B cell (primary cell): ENCODE measurements around the gene PAK4. TPM values are rescaled to one million over a fixed set of nuclear protein-coding genes. Genes with fewer than 3 reads are reported as not detected.

ENCODE experiments used
- ATAC-seq: fragments of 200-7000 bp; cut with Tn5 transposase; one replicate; pipeline ENCODE4 v1.10.0; 2021; ENCODE audit warnings: low read depth, mild to moderate bottlenecking, moderate number of reproducible peaks, moderate library complexity
- CTCF ChIA-PET: fragments of 350-600 bp; sonication (Branson Sonifier 250); formaldehyde crosslinking; loops from one replicate; lab custom pipeline; 2021; ENCODE audit warnings: antibody characterized with exemption, inconsistent platforms; lab: Charles Lee
- POLR2A ChIA-PET: fragments of 350-600 bp; sonication (Branson Sonifier 250); formaldehyde crosslinking; loops from one replicate; lab custom pipeline; 2021; ENCODE audit warnings: antibody characterized with exemption; lab: Charles Lee
- DNase-seq: peaks from one replicate; pipeline ENCODE4 v3.0.0; 2013
- H2AFZ ChIP-seq: 2 replicates; pipeline ENCODE4 v1.6.1; 2012; ENCODE audit warnings: mild to moderate bottlenecking, low read depth, low read length; ENCODE audit not compliant: insufficient read depth, poor library complexity, severe bottlenecking
- H3K27ac ChIP-seq, 2 donors: 1 replicate in 1 of 2; 2 replicates in 1 of 2; pipeline ENCODE4 v1.5.1; 2012 to 2013; ENCODE audit warnings: low read length in 2 of 2, mild to moderate bottlenecking in 2 of 2, moderate library complexity in 1 of 2
- H3K27me3 ChIP-seq, 4 experiments: fragments of 200-600 bp in 1 of 4; sonication (generic) in 1 of 4; replicated peaks in 1 of 4; 1 replicate in 2 of 4; 2 replicates in 2 of 4; pipeline versions ENCODE4 v1.6.1 to v1.7.0; 2013 to 2016; ENCODE audit warnings: low read length in 3 of 4, mild to moderate bottlenecking in 2 of 4, mixed read lengths in 1 of 4, moderate library complexity in 1 of 4; ENCODE audit not compliant: insufficient read depth in 4 of 4, control insufficient read depth in 3 of 4; ENCODE audit errors: control extremely low read depth in 1 of 4
- H3K36me3 ChIP-seq, 2 experiments: replicated peaks in 1 of 2; 1 replicate in 1 of 2; 2 replicates in 1 of 2; pipeline versions ENCODE4 v1.6.1 to v1.7.1; 2013; ENCODE audit warnings: low read length in 1 of 2; ENCODE audit not compliant: insufficient read depth in 2 of 2, control insufficient read depth in 1 of 2; ENCODE audit errors: control extremely low read depth in 1 of 2, extremely low read depth in 1 of 2
- H3K4me1 ChIP-seq, 2 donors: fragments of 200-600 bp in 1 of 2; sonication (generic) in 1 of 2; 1 replicate in 1 of 2; 2 replicates in 1 of 2; pipeline versions ENCODE4 v1.5.1 to v1.6.1; 2013 to 2017; ENCODE audit warnings: low read length in 2 of 2; ENCODE audit not compliant: control insufficient read depth in 2 of 2, insufficient read depth in 2 of 2
- H3K4me2 ChIP-seq: replicated peaks from 2 replicates; pipeline ENCODE3; 2012; ENCODE audit warnings: mild to moderate bottlenecking, low read depth, low read length; ENCODE audit not compliant: poor library complexity, severe bottlenecking
- H3K4me3 ChIP-seq, 5 experiments: fragments of 200-600 bp in 1 of 5; sonication (generic) in 1 of 5; 1 replicate in 3 of 5; 2 replicates in 2 of 5; pipeline versions ENCODE4 v1.5.1 to v1.7.0; 2011 to 2016; ENCODE audit warnings: low read length in 4 of 5, mild to moderate bottlenecking in 4 of 5, low read depth in 2 of 5, control low read depth in 1 of 5, moderate library complexity in 1 of 5; ENCODE audit not compliant: insufficient read depth in 1 of 5; ENCODE audit errors: control extremely low read depth in 1 of 5, extremely low read depth in 1 of 5
- H3K79me2 ChIP-seq: fragments of 200-600 bp; sonication (generic); one replicate; pipeline ENCODE4 v1.6.0; 2016; ENCODE audit warnings: low read length; ENCODE audit not compliant: control insufficient read depth, insufficient read depth
- H3K9ac ChIP-seq: fragments of 200-600 bp; sonication (generic); 2 replicates; pipeline ENCODE4 v1.6.1; 2017; ENCODE audit warnings: mild to moderate bottlenecking, low read length, moderate library complexity
- H3K9me3 ChIP-seq, 3 donors: one replicate each; pipeline versions ENCODE4 v1.6.1 to v1.7.1; 2013; ENCODE audit warnings: low read length in 2 of 3; ENCODE audit not compliant: control insufficient read depth in 2 of 3, insufficient read depth in 1 of 3; ENCODE audit errors: control extremely low read depth in 1 of 3
- H4K20me1 ChIP-seq: 2 replicates; pipeline ENCODE4 v1.6.0; 2012; ENCODE audit warnings: mild to moderate bottlenecking, low read length; ENCODE audit not compliant: insufficient read depth, control insufficient read depth, poor library complexity, severe bottlenecking
- H3K27ac Mint-ChIP-seq: one replicate; pipeline ENCODE4 v1.8.0; 2021; ENCODE audit warnings: mixed read lengths
- H3K27me3 Mint-ChIP-seq: one replicate; pipeline ENCODE4 v1.8.0; 2021; ENCODE audit warnings: mixed read lengths
- H3K4me1 Mint-ChIP-seq: one replicate; pipeline ENCODE4 v1.8.0; 2021; ENCODE audit warnings: mixed read lengths
- H3K4me3 Mint-ChIP-seq: one replicate; pipeline ENCODE4 v1.8.0; 2021; ENCODE audit warnings: mixed read lengths
- H3K9me3 Mint-ChIP-seq: one replicate; pipeline ENCODE4 v1.8.0; 2022; ENCODE audit warnings: mixed read lengths; ENCODE audit not compliant: insufficient read depth
- EZH2 ChIP-seq: IDR thresholded peaks from 2 replicates; pipeline ENCODE4 v1.6.1; 2012; ENCODE audit warnings: borderline replicate concordance, low read depth, mild to moderate bottlenecking, moderate library complexity, low read length; ENCODE audit not compliant: insufficient read depth, poor library complexity, severe bottlenecking
- WGBS: methylation state at CpG from one replicate; pipeline ENCODE4 v1.1.5; 2013; ENCODE audit warnings: missing lambda C conversion rate; ENCODE audit not compliant: insufficient coverage; 5-methylcytosine and 5-hydroxymethylcytosine counted together
- intact Hi-C: fragments of 100-400 bp; cut with micrococcal nuclease; formaldehyde crosslinking; loops from one replicate; pipeline ENCODE4 v1.10.0; 2022
- polyA plus RNA-seq: library from polyadenylated mRNA; depleted of rRNA; stranded (reverse); fragments of >200 nt; gene quantifications from 2 replicates; pipeline ENCODE4 v1.2.3, GENCODE V29; 2012
- total RNA-seq, 2 donors: library from RNA; stranded (reverse); fragments of 120-200 nt in 1 of 2; gene quantifications; 1 replicate in 1 of 2; 2 replicates in 1 of 2; pipeline versions ENCODE4 v1.2.3 to v1.2.4, GENCODE V29; 2013 to 2022
- TF ChIP-seq, protein P1 (sequence below): fragments of 200-600 bp; IDR thresholded peaks from one replicate; pipeline ENCODE4 v1.8.0; 2022; ENCODE audit warnings: antibody characterized with exemption, mild to moderate bottlenecking

The PAK4 gene
- total and polyA plus RNA-seq, 2 donors (not counting 1 experiment from before 2014, with no cell fraction given), result 12.0 to 23.3 TPM

DNA sequence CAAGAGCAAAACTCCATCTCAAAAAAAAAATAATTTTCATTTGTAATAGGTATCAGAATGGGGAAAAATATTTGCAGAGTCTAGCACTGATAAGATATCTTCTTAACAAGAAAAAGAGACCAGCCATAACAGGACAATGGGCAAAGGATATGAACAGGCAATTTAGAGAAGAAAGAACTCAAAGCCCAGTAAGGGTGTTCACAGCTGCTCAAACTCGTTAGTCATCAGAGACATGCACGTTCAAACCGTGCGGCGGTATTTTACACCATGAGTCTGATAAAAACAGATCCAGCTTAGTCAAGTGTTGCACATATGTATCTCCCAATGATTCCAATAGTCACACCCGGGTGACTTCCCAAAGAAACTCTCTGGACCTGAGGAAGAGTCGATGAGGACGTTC, 57.5 kb downstream of the PAK4 start:
- no peak overlapping the region for H3K4me3 Mint-ChIP-seq
- no peak overlapping the region for H3K27ac ChIP-seq
- H3K4me3 ChIP-seq, result no peak overlapping the region
- ChIA-PET POLR2A (no interaction called here), CTCF (no interaction called here)
- H3K27me3 Mint-ChIP-seq, result peaks cover 3% of the 10 kb centered on the region
- H3K4me1 ChIP-seq, result no peaks in the 10 kb centered on the region
- H3K27me3 ChIP-seq, result no peaks in the 10 kb centered on the region
- no peaks in the 10 kb centered on the region for H3K9me3 ChIP-seq
- no peak overlapping the region for H3K27ac Mint-ChIP-seq
- H4K20me1 ChIP-seq, result no peaks in the 10 kb centered on the region
- no peak for ATAC-seq
- intact Hi-C loops, result no loop called here
- peaks cover 0 to 3% of the 10 kb centered on the region in 2 experiments for H3K36me3 ChIP-seq
- H3K4me2 ChIP-seq, result no peak overlapping the region
- H3K4me1 Mint-ChIP-seq, result no peaks in the 10 kb centered on the region
- no peaks in the 10 kb centered on the region for H3K79me2 ChIP-seq
- WGBS, result 94% methylated on average over 7 of the region's 8 CpGs
- no peaks in the 10 kb centered on the region for H3K9me3 Mint-ChIP-seq
- no peak for TF ChIP-seq EZH2
- TF ChIP-seq, protein P1, sequence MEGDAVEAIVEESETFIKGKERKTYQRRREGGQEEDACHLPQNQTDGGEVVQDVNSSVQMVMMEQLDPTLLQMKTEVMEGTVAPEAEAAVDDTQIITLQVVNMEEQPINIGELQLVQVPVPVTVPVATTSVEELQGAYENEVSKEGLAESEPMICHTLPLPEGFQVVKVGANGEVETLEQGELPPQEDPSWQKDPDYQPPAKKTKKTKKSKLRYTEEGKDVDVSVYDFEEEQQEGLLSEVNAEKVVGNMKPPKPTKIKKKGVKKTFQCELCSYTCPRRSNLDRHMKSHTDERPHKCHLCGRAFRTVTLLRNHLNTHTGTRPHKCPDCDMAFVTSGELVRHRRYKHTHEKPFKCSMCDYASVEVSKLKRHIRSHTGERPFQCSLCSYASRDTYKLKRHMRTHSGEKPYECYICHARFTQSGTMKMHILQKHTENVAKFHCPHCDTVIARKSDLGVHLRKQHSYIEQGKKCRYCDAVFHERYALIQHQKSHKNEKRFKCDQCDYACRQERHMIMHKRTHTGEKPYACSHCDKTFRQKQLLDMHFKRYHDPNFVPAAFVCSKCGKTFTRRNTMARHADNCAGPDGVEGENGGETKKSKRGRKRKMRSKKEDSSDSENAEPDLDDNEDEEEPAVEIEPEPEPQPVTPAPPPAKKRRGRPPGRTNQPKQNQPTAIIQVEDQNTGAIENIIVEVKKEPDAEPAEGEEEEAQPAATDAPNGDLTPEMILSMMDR, result no peak
- no peak overlapping the region for H2AFZ ChIP-seq
- no peak overlapping the region for H3K9ac ChIP-seq
- DNase-seq, result no peak

DNA sequence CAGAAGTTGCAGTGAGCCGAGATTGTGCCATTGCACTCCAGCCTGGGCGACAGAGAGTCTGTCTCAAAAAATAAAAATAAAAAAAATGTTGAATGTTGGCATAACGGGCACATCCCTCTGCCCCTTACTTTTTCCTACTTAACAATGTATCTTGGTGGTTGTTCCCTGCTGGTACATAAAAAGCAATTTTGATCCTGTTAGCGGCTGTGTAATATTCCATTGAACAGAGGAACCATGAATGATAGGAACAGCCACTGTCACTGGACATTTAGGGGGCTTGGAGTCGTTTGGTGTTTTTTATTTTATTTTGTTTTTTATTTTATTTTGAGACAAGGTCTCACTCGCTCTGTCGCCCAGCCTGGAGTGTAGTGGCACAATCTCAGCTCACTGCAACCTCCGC, 60.8 kb downstream of the PAK4 start:
- H4K20me1 ChIP-seq, result no peaks in the 10 kb centered on the region
- no peak overlapping the region for H3K27ac ChIP-seq
- H3K4me3 Mint-ChIP-seq, result no peak overlapping the region
- H3K4me2 ChIP-seq, result no peak overlapping the region
- CTCF ChIA-PET, result interaction anchor here (0.6 to 0.8 kb wide), 3 partner anchors 39 to 811 kb away, joined by 3 read pairs; no protein-coding TSS in a partner anchor
- no peaks in the 10 kb centered on the region for H3K9me3 Mint-ChIP-seq
- 87% methylated on average over 3 of the region's 8 CpGs for WGBS
- H3K4me1 Mint-ChIP-seq, result no peaks in the 10 kb centered on the region
- intact Hi-C loops, result no loop called here
- no peaks in the 10 kb centered on the region for H3K27me3 ChIP-seq
- TF ChIP-seq, protein P1, result no peak
- no peak for TF ChIP-seq EZH2
- no peak overlapping the region for H2AFZ ChIP-seq
- H3K4me3 ChIP-seq, result no peak overlapping the region
- no peaks in the 10 kb centered on the region for H3K36me3 ChIP-seq
- H3K4me1 ChIP-seq, result no peaks in the 10 kb centered on the region
- no peak overlapping the region for H3K27ac Mint-ChIP-seq
- H3K79me2 ChIP-seq, result no peaks in the 10 kb centered on the region
- H3K9ac ChIP-seq, result no peak overlapping the region
- peaks cover 10% of the 10 kb centered on the region for H3K27me3 Mint-ChIP-seq
- DNase-seq (no peak), ATAC-seq (no peak)
- no peaks in the 10 kb centered on the region for H3K9me3 ChIP-seq
- POLR2A ChIA-PET, result no interaction called here
